Activated naive CD8-positive, alpha-beta T cell (primary cell): ENCODE results near the gene PIGBOS1.
"Not testable (repeated sequence)": the region's sequence is repeated elsewhere in the genome, so short reads cannot be mapped to it uniquely, and the experiment has no call there.

Source experiments
- H3K27ac Mint-ChIP-seq: one replicate; pipeline ENCODE4 v1.8.0; 2021; ENCODE audit warnings: mixed read lengths
- H3K27me3 Mint-ChIP-seq: one replicate; pipeline ENCODE4 v1.8.0; 2021; ENCODE audit warnings: mixed read lengths
- H3K36me3 Mint-ChIP-seq: one replicate; pipeline ENCODE4 v1.8.0; 2021; ENCODE audit warnings: mixed read lengths
- H3K4me1 Mint-ChIP-seq: one replicate; pipeline ENCODE4 v1.8.0; 2021; ENCODE audit warnings: low read depth, mixed read lengths
- H3K4me3 Mint-ChIP-seq: one replicate; pipeline ENCODE4 v1.8.0; 2021; ENCODE audit warnings: mild to moderate bottlenecking, mixed read lengths
- H3K9me3 Mint-ChIP-seq: one replicate; pipeline ENCODE4 v1.8.0; 2021; ENCODE audit warnings: low read depth, mixed read lengths

The PIGBOS1 gene

DNA sequence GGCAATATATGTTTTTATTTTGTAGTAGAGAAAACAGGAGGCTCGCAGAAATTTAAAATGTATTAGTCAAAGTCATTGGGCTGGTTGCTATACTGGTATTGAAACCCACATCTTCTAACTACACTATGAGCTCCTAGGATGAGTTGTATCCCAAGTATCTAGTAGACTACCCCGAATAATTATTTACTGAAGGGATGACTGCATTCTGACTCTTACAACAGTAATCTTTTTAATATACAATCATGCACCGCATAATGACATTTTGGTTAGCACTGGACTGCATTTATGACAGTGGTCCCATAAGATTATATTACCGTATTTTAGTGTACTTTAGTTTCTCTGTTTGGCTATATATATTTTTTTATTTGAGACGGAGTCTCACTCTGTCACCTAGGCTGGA, 15.4 kb upstream of the PIGBOS1 start:
- H3K9me3 Mint-ChIP-seq = no peaks in the 10 kb centered on the region
- H3K4me3 Mint-ChIP-seq = no peak overlapping the region
- H3K4me1 Mint-ChIP-seq = no peaks in the 10 kb centered on the region
- H3K27ac Mint-ChIP-seq = no peak overlapping the region
- peaks cover 19% of the 10 kb centered on the region for H3K36me3 Mint-ChIP-seq
- H3K27me3 Mint-ChIP-seq = no peaks in the 10 kb centered on the region

DNA sequence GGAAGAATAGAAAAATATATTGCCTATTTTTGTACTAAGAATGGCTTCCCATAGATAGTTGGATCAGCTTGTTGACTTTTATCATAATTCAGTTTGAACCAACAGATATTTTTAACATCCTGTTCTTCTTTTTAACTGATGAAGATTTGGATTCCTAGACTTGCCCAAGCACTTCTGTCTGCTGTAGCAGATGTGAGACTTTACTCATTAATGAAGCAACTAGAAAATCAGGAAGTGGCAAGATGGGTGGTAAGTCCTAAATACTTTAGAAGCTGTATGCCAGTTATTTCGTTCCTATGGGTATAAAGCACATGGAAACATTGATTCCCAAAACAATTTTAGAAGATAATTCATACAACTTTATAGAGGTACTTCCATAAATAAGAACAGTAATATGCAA, 8.5 kb upstream of the PIGBOS1 start:
- Mint-ChIP-seq H3K4me1 (peaks cover 6% of the 10 kb centered on the region), H3K9me3 (no peaks in the 10 kb centered on the region), H3K27ac (peak overlapping the region; percentile 22), H3K27me3 (no peaks in the 10 kb centered on the region), H3K4me3 (no peak overlapping the region), H3K36me3 (peaks cover 9% of the 10 kb centered on the region)

DNA sequence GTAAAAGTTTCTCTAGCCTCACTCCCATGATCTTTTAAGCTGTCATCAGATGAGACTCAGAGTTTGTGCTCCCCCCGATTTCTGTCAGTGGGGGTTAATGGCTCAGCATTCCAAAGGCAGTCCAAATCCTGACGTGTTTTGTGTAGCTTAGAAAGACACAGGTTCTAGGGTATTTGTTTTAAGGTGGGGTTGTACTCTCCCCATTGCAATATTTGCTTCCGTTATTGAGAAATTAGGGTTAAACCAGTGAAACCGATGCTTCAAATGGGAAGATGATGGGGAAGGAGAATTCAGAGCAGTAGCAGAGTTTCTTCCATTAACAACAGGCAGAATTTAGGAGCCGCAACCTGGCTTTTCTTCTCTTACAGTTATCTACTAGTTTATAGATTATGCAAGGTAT, 3.5 kb upstream of the PIGBOS1 start:
- Mint-ChIP-seq H3K27ac (no peak overlapping the region), H3K4me1 (peaks cover 36% of the 10 kb centered on the region), H3K9me3 (no peaks in the 10 kb centered on the region), H3K27me3 (no peaks in the 10 kb centered on the region), H3K36me3 (peaks cover 2% of the 10 kb centered on the region), H3K4me3 (no peak overlapping the region)

DNA sequence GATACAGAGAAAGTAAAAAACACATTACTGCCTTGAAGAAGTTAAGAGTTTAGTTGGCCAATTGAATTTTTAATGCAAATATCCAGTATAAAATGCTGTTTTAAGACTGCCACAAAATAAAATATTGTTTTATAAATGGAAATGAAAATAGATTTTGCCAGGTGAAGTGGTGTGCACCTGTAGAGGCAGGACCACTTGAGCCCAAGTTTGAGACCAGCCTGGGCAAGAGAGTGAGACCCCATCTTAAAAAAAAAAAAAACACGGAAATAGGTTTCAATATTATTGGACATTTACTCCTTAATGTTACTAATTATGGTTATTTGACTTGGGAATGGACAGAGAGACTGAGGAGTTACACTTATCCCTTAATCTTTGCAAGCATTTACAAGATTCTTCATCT, 2.0 kb upstream of the PIGBOS1 start:
- H3K4me3 Mint-ChIP-seq = peak overlapping the region; percentile 17
- H3K27ac Mint-ChIP-seq = peak overlapping the region; percentile 8
- H3K9me3 Mint-ChIP-seq = no peaks in the 10 kb centered on the region
- peaks cover 46% of the 10 kb centered on the region for H3K4me1 Mint-ChIP-seq
- H3K36me3 Mint-ChIP-seq = peaks cover 5% of the 10 kb centered on the region
- H3K27me3 Mint-ChIP-seq = no peaks in the 10 kb centered on the region

DNA sequence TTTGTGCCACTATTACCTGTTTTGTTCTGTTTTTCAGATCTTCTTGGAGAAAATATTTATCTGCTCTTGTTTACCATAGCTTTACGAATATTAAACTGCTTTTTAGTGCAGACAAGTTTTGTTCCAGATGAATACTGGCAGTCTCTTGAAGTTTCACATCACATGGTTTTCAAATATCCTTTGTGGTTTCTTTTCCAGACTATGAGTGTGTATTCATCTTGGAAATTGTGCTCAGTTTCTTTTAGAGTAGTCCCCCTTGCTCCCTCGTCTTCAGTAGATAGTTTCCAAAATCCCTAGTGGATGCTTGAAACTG, 1.3 kb upstream of the PIGBOS1 start:
- Mint-ChIP-seq H3K4me1 (peaks cover 53% of the 10 kb centered on the region), H3K27ac (peak overlapping the region; percentile 66)

DNA sequence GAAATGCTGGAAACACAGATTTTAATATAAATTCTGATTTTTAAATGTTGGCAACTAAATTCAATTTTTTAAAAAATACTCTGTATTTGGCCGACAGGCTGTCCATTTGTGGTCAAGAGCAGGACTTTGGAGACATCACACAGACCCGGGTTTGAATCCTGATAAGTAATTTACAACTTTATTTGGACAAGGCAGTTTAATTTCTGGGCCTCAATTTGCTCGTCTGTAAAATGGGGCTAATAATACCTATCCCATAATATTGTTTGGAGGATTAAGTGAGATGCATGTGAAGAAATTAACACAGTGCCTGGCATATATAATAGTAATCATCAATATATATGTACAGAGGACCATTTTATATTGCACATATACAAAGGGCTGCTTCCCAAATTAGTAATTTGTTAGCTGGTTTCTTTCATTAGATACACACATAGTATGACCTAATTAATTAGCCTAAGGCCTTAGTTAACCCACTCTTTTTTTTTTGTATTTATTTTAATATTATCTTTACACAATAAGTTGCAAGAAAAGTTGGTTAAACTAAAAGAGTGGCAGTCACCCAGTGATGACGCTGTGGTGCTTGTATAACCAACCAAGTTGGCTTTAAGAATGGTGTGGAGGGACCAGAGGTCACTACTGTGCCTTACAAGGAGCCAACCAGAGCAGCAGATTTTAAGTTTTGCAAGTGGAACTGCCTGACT, 764 bp upstream of the PIGBOS1 start:
- peak overlapping the region; percentile 98 for H3K4me3 Mint-ChIP-seq
- peaks cover 58% of the 10 kb centered on the region for H3K4me1 Mint-ChIP-seq
- peaks cover 5% of the 10 kb centered on the region for H3K36me3 Mint-ChIP-seq
- peak overlapping the region; percentile 99 for H3K27ac Mint-ChIP-seq
- H3K9me3 Mint-ChIP-seq = no peaks in the 10 kb centered on the region
- no peaks in the 10 kb centered on the region for H3K27me3 Mint-ChIP-seq

More for the DNA sequence above, 1.3 kb upstream of the PIGBOS1 start:
- Mint-ChIP-seq H3K4me3 (peak overlapping the region; percentile 98), H3K27me3 (no peaks in the 10 kb centered on the region), H3K36me3 (peaks cover 5% of the 10 kb centered on the region), H3K9me3 (no peaks in the 10 kb centered on the region)

DNA sequence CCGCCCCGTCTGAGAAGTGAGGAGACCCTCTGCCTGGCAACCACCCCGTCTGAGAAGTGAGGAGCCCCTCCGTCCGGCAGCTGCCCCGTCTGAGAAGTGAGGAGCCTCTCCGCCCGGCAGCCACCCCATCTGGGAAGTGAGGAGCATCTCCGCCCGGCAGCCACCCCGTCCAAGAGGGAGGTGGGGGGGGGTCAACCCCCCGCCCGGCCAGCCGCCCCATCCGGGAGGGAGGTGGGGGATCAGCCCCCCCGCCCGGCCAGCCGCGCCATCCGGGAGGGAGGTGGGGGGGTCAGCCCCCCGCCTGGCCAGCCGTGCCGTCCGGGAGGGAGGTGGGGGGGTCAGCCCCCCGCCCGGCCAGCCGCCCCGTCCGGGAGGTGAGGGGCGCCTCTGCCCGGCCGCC, 16.1 kb downstream of the PIGBOS1 start:
- H3K9me3 Mint-ChIP-seq, H3K4me3 Mint-ChIP-seq, H3K4me1 Mint-ChIP-seq, H3K27me3 Mint-ChIP-seq, H3K27ac Mint-ChIP-seq: not testable (repeated sequence)
- H3K36me3 Mint-ChIP-seq = peaks cover 11% of the 10 kb centered on the region

DNA sequence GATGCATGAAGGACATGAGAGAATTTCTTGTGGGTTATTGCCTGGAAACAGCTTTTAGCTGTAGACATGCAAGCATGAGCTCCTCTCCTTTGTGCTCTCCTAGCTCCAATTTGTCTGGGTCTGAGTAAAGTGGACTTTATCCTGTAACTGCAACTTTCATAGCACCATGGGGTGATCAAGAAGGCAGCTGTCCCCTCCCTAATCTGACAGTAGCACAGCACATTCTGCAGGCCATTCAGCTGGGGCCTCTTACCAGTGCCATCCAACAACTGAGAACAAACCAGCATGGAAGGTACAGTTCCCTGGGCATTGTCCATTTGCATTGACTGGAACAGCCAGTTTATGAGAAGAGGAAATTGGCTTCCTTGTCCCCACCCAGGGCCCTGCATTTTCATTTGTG, 21.6 kb downstream of the PIGBOS1 start:
- Mint-ChIP-seq H3K27me3 (no peaks in the 10 kb centered on the region), H3K4me1 (no peaks in the 10 kb centered on the region), H3K36me3 (no peaks in the 10 kb centered on the region), H3K27ac (no peak overlapping the region), H3K9me3 (no peaks in the 10 kb centered on the region), H3K4me3 (no peak overlapping the region)

DNA sequence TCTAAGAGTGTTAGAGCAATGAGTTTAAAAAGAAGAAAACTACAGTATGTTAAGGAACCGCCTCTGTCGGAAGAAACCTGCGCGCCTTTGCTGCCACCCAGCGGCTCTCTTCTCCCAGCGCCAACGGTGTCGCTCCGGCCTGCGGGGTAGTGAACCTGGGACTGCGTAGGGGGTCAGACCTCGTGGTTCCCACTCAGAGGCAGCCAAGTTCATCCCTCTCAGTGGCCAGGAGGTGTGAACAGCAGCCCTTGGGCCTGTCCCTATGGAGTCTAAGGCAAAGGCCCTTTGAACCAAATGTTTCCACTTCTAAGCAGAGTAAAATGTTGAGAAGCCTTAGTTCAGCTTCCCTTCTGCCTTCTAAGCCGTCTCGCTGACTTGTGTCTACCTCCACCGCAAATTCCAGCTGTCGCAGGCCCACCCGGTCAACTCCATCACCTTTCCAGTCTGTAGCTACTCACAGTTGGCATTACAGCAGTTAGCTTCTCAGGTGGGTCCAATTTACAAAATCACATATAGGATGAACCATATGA, 28.3 kb downstream of the PIGBOS1 start:
- Mint-ChIP-seq H3K9me3 (no peaks in the 10 kb centered on the region), H3K4me3 (peak overlapping the region; percentile 91), H3K36me3 (peaks cover 11% of the 10 kb centered on the region), H3K4me1 (peaks cover 32% of the 10 kb centered on the region), H3K27ac (peak overlapping the region; percentile 93), H3K27me3 (no peaks in the 10 kb centered on the region)

DNA sequence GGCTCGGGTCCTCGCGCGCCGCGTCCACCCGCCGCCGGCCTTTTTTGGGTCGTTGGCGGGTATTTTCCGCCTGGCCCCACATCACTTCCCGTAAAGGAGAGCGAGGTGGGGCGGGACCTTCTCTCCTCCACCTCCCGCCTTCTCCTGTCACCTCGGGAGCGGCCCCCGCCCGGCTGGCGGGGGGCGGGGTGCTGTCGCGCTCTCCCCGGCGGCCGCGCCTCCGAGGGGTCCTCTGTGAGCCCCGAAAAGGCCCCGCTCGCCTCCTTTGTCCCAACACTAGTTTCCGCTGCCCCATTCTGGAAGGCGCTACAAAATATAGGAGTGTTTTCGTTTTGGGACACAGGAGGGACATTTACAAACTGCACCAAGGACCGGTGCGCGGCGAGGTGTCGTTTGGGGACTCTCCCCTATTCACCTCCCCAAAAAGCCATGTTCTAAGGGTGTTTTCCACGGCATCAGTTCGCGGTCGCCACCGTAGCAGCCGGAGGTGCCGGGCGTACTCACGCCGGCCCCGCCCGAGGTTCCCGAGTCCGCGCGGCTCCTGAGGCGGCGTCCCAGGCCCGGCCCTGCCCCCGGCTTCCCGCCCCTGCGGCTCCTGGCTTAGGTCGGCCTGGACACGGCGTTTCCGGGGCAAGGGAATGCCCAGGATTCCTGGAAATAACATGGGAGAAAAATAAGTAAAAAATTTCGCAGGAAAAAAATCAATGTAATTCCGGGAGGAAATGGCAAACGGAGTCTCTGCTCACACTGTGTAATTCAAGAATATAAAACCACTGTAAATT, 29.0 kb downstream of the PIGBOS1 start, which contains the start of gene RAB27A:
TSS of gene RAB27A (minus strand) at position 68 of the 782 bp plus-strand sequence. CDS start 54,879 bp downstream, outside the sequence.
- H3K27me3 Mint-ChIP-seq = no peaks in the 10 kb centered on the region
- H3K4me3 Mint-ChIP-seq = peak within 1 kb of the TSS; percentile 94
- no peaks in the 10 kb centered on the region for H3K9me3 Mint-ChIP-seq
- H3K27ac Mint-ChIP-seq = peak within 1 kb of the TSS; percentile 96
- peaks cover 39% of the 10 kb centered on the region for H3K4me1 Mint-ChIP-seq
- H3K36me3 Mint-ChIP-seq = peaks cover 11% of the 10 kb centered on the region

DNA sequence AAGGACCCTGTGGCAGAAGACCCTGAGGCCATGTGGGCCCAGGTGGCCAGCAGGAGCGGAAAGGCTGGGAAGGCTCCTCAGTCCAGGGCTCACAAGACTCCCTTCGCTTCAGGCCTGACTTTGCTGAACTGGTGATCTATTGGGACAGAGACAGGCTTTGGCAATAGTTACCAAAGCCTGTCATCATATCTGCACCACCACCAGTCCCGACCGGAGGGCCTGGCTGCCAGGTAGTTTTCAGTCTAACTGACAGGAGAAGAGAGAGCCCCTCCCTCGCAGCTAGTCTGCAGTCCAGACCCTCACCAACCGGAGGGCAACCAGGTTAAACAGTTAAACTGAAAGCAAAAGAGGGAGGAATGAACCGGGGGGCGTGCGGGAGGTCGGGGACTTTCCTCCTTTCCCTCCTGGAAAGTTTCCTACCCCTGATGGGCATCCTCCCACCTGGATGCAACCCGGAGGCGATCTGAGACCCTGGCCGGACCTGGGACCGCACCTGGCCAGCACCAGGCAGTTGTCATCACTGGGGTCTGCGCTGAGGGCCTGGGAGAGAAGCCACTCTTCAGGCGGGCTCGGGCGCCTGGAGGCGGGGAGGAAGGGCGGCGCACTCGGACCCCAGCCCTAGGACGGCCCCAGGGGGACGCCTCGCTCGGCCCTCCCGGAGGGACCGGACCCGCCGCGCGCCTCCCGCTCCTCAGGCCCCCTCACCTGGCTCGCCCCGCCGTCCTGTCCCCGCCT, 29.7 kb downstream of the PIGBOS1 start:
- Mint-ChIP-seq H3K27me3 (no peaks in the 10 kb centered on the region), H3K4me1 (peaks cover 46% of the 10 kb centered on the region), H3K9me3 (no peaks in the 10 kb centered on the region), H3K4me3 (peak overlapping the region; percentile 94), H3K27ac (peak overlapping the region; percentile 96), H3K36me3 (peaks cover 11% of the 10 kb centered on the region)

DNA sequence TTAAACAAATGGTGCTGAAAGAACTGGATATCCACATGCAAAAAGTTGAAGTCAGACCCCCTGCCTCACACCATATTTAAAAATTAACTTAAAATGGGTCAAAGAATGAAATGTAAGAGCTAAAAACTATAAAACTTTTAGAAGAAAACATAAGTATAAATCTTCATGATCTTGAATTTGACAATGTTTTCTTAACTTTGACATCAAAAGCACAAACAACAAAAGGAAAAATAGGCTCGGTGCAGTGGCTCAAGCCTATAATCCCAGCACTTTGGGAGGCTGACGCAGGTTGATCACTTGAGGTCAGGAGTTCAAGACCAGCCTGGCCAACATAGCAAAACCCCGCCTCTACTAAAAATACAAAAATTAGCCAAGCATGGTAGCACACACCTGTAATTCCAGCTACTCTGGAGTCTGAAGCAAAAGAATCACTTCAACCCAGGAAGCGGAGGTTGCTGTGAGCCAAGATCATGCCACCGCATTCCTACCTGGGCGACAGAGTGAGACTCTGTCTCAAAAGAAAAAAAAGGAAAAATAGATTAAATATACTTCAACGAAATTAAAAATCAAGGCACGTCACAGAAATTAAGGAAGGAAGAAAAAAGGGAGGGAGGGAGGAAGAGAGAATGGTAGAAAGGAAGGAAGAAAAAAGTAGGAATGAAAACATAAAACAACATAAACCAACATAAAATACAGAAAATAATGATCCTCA, 30.8 kb downstream of the PIGBOS1 start:
- Mint-ChIP-seq H3K36me3 (peaks cover 11% of the 10 kb centered on the region), H3K9me3 (no peaks in the 10 kb centered on the region), H3K4me3 (peak overlapping the region; percentile 94), H3K4me1 (peaks cover 57% of the 10 kb centered on the region), H3K27me3 (no peaks in the 10 kb centered on the region), H3K27ac (peak overlapping the region; percentile 96)

DNA sequence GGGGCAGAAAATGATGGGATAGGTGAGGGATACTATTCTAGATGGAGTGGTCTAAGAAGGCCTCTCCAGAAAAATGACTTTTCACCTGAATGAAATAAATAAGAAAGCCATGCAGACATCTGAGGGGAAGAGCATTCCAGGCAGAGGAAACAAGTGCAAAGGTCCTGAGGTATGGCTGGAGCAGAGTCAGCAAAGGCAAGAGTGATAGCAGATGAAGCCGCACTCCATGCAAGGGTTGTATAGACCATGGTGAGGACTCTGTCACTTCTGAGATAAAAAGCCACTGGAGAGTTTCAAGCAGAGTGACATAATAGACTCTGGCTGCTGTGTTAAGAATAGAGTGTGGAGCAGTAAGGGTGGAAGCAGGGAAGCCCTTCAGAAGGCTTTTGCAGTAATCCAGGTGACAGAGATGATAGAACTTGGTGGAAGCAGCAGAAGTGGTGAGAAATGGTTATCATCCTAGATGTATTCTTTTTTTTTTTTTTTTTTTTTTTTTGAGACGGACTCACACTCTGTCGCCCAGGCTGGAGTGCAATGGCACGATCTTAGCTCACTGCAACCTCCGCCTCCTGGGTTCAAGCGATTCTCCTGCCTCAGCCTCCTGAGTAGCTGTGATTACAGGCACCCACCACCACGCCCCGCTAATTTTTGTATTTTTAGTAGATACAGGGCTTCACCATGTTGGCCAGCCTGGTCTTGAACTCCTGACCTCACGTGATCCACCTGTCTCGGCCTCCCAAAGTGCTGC, 32.3 kb downstream of the PIGBOS1 start:
- Mint-ChIP-seq H3K36me3 (peaks cover 11% of the 10 kb centered on the region), H3K4me3 (peak overlapping the region; percentile 94), H3K4me1 (peaks cover 72% of the 10 kb centered on the region), H3K27ac (peak overlapping the region; percentile 96)
- H3K9me3 Mint-ChIP-seq, H3K27me3 Mint-ChIP-seq: not testable (repeated sequence)

DNA sequence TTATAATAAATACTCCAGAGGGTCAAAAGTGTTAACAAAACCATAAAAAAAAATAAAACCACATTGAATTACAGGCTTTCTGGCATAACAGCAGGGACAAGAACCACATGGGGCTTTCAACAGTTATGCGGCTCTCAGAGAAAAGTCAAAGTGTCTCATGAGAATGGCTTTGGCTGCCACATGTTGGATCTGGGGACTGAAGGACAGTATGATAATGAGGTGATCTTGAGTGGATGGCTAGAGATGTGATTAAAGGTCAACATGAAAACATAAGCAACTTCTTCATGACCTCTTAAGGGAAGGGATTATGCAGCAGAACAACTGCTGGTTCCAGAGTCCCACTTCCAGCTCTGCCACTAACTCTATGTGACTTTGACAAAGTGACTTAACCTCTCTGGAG, 34.5 kb downstream of the PIGBOS1 start:
- H3K4me1 Mint-ChIP-seq = peaks cover 93% of the 10 kb centered on the region
- peaks cover 11% of the 10 kb centered on the region for H3K36me3 Mint-ChIP-seq
- no peaks in the 10 kb centered on the region for H3K27me3 Mint-ChIP-seq
- no peaks in the 10 kb centered on the region for H3K9me3 Mint-ChIP-seq
- H3K4me3 Mint-ChIP-seq = peak overlapping the region; percentile 25
- H3K27ac Mint-ChIP-seq = peak overlapping the region; percentile 51
